Stomach (tissue), 9 donors: Measurements from ENCODE around the gene CDH23. TPM values are rescaled to one million over a fixed set of nuclear protein-coding genes. Genes with fewer than 3 reads are reported as not detected.

ENCODE experiments used
- DNase-seq, 2 donors: peaks; one replicate each; pipeline versions ENCODE4 v3.0.0 to v3.0.0-alpha.2; 2013 to 2019
- H3K27ac ChIP-seq, 5 donors: fragments of 200-600 bp in 4 of 5; sonication (generic) in 4 of 5; one replicate each; pipeline ENCODE4 v1.5.1; 2013 to 2019; ENCODE audit warnings: mild to moderate bottlenecking in 1 of 5, moderate library complexity in 1 of 5
- H3K27me3 ChIP-seq, 3 donors: fragments of 200-600 bp; sonication (generic); one replicate each; pipeline ENCODE4 v1.5.1; 2017 to 2019; ENCODE audit warnings: mixed run types in 1 of 3
- H3K36me3 ChIP-seq, 4 donors: fragments of 200-600 bp; sonication (generic); 1 replicate in 3 of 4; 2 replicates in 1 of 4; pipeline ENCODE4 v1.5.1; 2016 to 2019
- H3K4me1 ChIP-seq, 4 donors: fragments of 200-600 bp; sonication (generic); one replicate each; pipeline ENCODE4 v1.5.1; 2016 to 2019
- H3K4me3 ChIP-seq, 4 donors: fragments of 200-600 bp; sonication (generic) in 3 of 4; one replicate each; pipeline ENCODE4 v1.5.1; 2016 to 2019; ENCODE audit warnings: mild to moderate bottlenecking in 1 of 4
- H3K9me3 ChIP-seq, 4 donors: fragments of 200-600 bp; sonication (generic); one replicate each; pipeline ENCODE4 v1.5.1; 2016 to 2019
- CTCF ChIP-seq, 7 experiments: fragments of 450-650 bp in 4 of 7; fragments of 200-600 bp in 3 of 7; sonication (generic) in 3 of 7; IDR thresholded peaks; one replicate each; pipeline ENCODE4 v1.5.1; 2016 to 2019; ENCODE audit warnings: antibody characterized with exemption in 7 of 7, control low read depth in 2 of 7, mild to moderate bottlenecking in 1 of 7
- EP300 ChIP-seq: sonication (generic); formaldehyde crosslinking; IDR thresholded peaks from one replicate; pipeline ENCODE4 v1.6.1; 2017; ENCODE audit warnings: antibody characterized with exemption
- POLR2A ChIP-seq, 4 donors: fragments of 450-650 bp; IDR thresholded peaks; one replicate each; pipeline ENCODE4 v1.6.1; 2016; ENCODE audit warnings: antibody characterized with exemption in 4 of 4, control low read depth in 2 of 4, mild to moderate bottlenecking in 1 of 4, moderate library complexity in 1 of 4
- POLR2AphosphoS5 ChIP-seq, 3 donors: sonication (generic); formaldehyde crosslinking; IDR thresholded peaks; one replicate each; pipeline ENCODE4 v1.6.1; 2016; ENCODE audit warnings: antibody characterized with exemption in 3 of 3
- WGBS, 5 donors: extraction: QIAGEN DNeasy Blood & Tissue Kit in 3 of 5; methylation state at CpG; one replicate each; pipeline versions ENCODE4 v1.1.5 to v1.1.7; 2013 to 2018; 5-methylcytosine and 5-hydroxymethylcytosine counted together
- intact Hi-C: fragments of 100-400 bp; cut with DNase I; formaldehyde crosslinking; loops from one replicate; pipeline ENCODE4 v1.15.1; 2023; ENCODE audit warnings: low total_unique reads
- polyA plus RNA-seq, 3 donors: library from polyadenylated mRNA; stranded (reverse); fragments of 200-250 nt; gene quantifications; one replicate each; pipeline ENCODE4 v1.2.3, GENCODE V29; 2013
- total RNA-seq, 5 donors: library from RNA; depleted of rRNA; stranded (reverse); fragments of >200 nt; gene quantifications; one replicate each; pipeline versions ENCODE4 v1.1.0 to v1.2.3, GENCODE V29; 2014 to 2016
- donor health status: healthy with polysubstance abuse.
- donor health status: Bipolar disorder and iron deficiency.
- donor health status: healthy.

CDH23 gene
- total and polyA plus RNA-seq, 8 donors: 0.31 to 8.2 (median 2.2) TPM

- H3K4me3 ChIP-seq: no peak overlapping the region
- no peak for DNase-seq
- peaks cover 0 to 15% (median 0%) of the 10 kb centered on the region in 3 donors for H3K27me3 ChIP-seq
- intact Hi-C loops: no loop called here
- H3K4me1 ChIP-seq: no peaks in the 10 kb centered on the region
- no peak overlapping the region for H3K27ac ChIP-seq
- H3K9me3 ChIP-seq: no peaks in the 10 kb centered on the region
- no peaks in the 10 kb centered on the region for H3K36me3 ChIP-seq
- whole genome bisulfite sequencing, 5 donors: 49 to 83% (median 69%) methylated on average over 2 of the region's 2 CpGs
- no peak for TF ChIP-seq CTCF (IDR thresholded peaks at IDR 0.05)
- TF ChIP-seq POLR2AphosphoS5 (IDR thresholded peaks at IDR 0.05): no peak
- TF ChIP-seq POLR2A (IDR thresholded peaks at IDR 0.05): no peak
- TF ChIP-seq EP300: no peak
Measured at GRCh38 chr10:71455035-71455434, 58.3 kb downstream of the CDH23 start.

GRCh38 chr10:71456631-71457030, 59.9 kb downstream of the CDH23 start:
- intact Hi-C loops: no loop called here
- Histone ChIP-seq H3K4me3 (no peak overlapping the region), H3K27me3 (peaks cover 0 to 23% (median 0%) of the 10 kb centered on the region in 3 donors), H3K27ac (no peak overlapping the region), H3K9me3 (no peaks in the 10 kb centered on the region), H3K36me3 (no peaks in the 10 kb centered on the region), H3K4me1 (no peaks in the 10 kb centered on the region)
- TF ChIP-seq EP300 (no peak), POLR2AphosphoS5 (IDR thresholded peaks at IDR 0.05) (no peak), CTCF (IDR thresholded peaks at IDR 0.05) (no peak), POLR2A (IDR thresholded peaks at IDR 0.05) (no peak)
- no peak for DNase-seq
- WGBS, 5 donors: 68 to 82% (median 78%) methylated on average over 3 of the region's 3 CpGs

GRCh38 chr10:71457908-71458307, 61.2 kb downstream of the CDH23 start:
- no peaks in the 10 kb centered on the region for H3K9me3 ChIP-seq
- TF ChIP-seq POLR2AphosphoS5 (IDR thresholded peaks at IDR 0.05): no peak
- TF ChIP-seq CTCF (IDR thresholded peaks at IDR 0.05): no peak
- TF ChIP-seq POLR2A (IDR thresholded peaks at IDR 0.05): no peak
- no peak for TF ChIP-seq EP300
- H3K36me3 ChIP-seq: no peaks in the 10 kb centered on the region
- DNase-seq: no peak
- 69 to 82% (median 78%) methylated on average over 4 of the region's 4 CpGs for WGBS, 5 donors
- H3K4me3 ChIP-seq: no peak overlapping the region
- peaks cover 0 to 29% (median 0%) of the 10 kb centered on the region in 3 donors for H3K27me3 ChIP-seq
- intact Hi-C loops: no loop called here
- H3K27ac ChIP-seq: no peak overlapping the region
- H3K4me1 ChIP-seq: no peaks in the 10 kb centered on the region

- H3K9me3 ChIP-seq: no peaks in the 10 kb centered on the region
- no peak overlapping the region for H3K4me3 ChIP-seq
- no peak for DNase-seq
- 75 to 86% (median 83%) methylated on average over 2 of the region's 2 CpGs for WGBS, 5 donors
- H3K27ac ChIP-seq: no peak overlapping the region
- TF ChIP-seq EP300 (no peak), POLR2AphosphoS5 (IDR thresholded peaks at IDR 0.05) (no peak)
- no peaks in the 10 kb centered on the region for H3K4me1 ChIP-seq
- H3K27me3 ChIP-seq: peaks cover 0 to 27% (median 0%) of the 10 kb centered on the region in 3 donors
- H3K36me3 ChIP-seq: no peaks in the 10 kb centered on the region
- intact Hi-C loops: no loop called here
Measured at GRCh38 chr10:71458387-71458786, 61.7 kb downstream of the CDH23 start.

GRCh38 chr10:71459513-71459912, 62.8 kb downstream of the CDH23 start:
- Histone ChIP-seq H3K27me3 (peaks cover 0 to 27% (median 0%) of the 10 kb centered on the region in 3 donors), H3K27ac (no peak overlapping the region), H3K36me3 (no peaks in the 10 kb centered on the region), H3K4me1 (no peaks in the 10 kb centered on the region), H3K9me3 (no peaks in the 10 kb centered on the region), H3K4me3 (no peak overlapping the region)
- no peak for DNase-seq
- intact Hi-C loops: no loop called here
- WGBS, 5 donors: 83 to 93% (median 90%) methylated on average over 4 to 5 of the region's 5 CpGs
- TF ChIP-seq POLR2A (IDR thresholded peaks at IDR 0.05) (no peak), EP300 (no peak), POLR2AphosphoS5 (IDR thresholded peaks at IDR 0.05) (no peak), CTCF (IDR thresholded peaks at IDR 0.05) (no peak)
